ENCODE data around the gene ANKRD13B.
A peak's percentile ranks its signal among the peaks of the same experiment; 100 is the strongest.
"Not testable (repeated sequence)": the region's sequence is repeated elsewhere in the genome, so short reads cannot be mapped to it uniquely, and the experiment has no call there.

The ANKRD13B gene

DNA sequence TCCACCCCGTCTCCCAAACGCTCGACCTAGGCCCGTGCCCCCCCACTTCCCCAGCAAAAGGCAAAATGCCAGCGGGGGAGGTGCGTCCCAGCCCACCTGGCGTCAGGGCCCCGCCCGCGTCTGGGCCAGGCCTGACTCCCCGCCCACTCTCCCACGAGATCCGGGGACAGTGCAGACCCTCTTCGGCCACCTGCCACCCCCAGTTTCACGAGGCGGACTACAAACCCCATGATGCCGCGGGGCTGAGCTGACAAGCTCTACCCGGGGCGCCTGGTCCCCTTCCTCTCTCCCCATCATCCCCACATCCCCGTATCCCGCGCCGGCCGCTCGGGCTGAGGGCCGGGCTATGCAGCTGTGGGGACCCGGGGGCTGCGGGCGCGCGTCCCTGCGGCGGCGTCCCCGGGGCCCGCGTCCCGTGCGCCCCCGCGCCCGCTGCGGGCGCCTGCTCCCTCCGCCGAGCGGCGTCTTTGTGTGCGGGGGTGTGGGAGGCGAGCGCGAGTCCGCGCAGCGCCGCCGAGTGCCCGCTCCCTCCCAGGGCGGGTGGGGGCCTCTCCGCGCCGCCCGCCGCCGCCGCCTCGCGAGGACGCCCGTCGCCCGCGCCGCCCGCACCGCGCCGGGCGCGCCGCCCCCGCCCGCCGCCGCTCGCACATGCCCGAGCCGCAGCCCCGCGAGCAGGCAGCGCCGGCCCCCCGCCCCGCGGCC is at the start of gene ANKRD13B:
TSS of gene ANKRD13B (plus strand) at position 283 of the 702 bp plus-strand sequence. CDS start 490 bp downstream, outside the sequence.
- no peak for DNase-seq

DNA sequence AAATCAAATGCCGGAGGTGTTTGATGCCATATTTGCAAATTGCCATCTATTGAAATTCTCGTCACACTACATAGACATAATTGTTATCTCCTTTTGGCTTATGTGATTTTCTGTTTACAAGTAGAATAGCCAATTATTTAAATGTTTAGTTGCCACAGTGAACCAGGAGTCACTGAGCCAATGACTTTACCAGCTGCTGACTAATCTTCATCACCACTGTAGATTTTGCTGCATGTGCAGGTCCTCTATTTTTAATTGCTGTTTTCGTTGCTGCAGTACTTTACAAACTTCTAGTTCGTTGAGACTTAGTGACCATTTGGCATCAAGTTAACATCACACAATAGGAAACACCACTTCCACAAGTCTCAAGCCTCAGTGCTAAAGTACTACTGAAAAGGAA is 48.9 kb upstream of the ANKRD13B start:
- DNase-seq, result no peak

DNA sequence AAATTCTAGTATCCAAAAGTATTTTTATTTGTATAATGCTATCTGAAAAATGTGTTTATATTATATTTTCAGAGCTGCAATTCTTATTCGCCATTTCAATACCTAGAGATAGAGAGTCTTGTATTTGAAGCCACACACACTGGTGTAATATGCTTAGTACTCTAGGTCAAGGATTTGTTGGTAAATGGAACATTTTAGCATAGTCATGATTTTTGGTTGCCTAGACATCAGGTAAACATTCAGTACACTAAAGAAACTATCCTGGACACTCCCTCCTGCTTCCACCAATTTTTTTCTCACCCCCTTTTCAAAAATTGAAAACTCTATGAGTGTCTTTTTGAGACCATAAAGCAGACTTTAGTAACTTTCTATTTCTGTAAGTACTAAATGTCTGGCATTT is 46.8 kb upstream of the ANKRD13B start:
- DNase-seq, result no peak

DNA sequence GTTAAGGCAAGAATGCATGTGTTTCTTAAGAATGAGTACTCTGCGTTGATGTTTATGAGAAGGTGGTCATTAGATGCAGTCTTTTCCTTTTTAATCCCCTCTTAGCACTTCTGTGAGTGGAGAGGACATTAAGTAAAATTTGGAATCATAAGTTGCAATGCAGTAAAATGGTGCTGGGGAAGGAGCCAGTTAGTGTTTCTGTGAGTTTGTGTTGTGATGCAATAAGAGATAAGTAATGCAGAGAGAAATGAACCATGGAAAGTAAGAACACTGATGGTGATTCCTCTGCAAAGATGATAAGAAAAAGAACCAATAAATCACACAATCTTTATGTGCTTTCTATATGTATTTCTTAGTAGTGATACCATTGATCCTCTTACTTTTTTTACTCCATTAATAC is 46.1 kb upstream of the ANKRD13B start:
- no peak for DNase-seq

DNA sequence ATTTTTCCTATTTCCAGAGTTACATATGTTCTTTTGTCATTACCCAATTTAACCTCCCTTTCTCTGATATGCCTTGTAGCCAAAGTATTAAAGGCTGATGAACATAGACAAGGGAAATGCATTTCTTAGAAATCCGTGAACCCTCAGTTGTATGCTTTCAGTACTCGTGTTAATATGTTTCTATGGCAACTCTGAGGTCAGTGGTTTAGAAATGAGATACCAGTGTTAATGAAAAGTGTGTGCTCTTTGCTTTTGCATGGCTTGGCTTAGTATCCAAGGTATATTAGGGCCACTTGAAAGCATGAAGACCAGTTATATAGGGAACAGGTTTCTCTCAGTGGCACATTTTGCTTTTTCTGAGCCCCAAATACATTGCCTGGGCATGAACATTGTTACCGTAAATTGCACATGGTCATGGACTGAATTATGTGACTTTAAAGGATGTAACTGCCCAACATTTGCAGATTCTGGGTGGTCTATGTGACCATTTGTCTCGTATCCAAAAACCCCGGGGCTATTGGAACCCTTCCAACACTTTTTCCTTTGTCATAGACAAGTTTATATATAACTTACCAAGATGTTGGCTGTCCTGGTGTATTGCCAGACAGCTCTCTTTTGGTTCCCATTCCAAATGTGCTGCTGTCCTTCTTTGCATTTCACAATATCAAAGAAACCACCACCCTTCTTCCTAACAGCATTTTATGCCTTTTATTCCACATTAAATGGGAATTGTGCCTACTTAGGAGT is 43.6 kb upstream of the ANKRD13B start:
- no peak for DNase-seq

DNA sequence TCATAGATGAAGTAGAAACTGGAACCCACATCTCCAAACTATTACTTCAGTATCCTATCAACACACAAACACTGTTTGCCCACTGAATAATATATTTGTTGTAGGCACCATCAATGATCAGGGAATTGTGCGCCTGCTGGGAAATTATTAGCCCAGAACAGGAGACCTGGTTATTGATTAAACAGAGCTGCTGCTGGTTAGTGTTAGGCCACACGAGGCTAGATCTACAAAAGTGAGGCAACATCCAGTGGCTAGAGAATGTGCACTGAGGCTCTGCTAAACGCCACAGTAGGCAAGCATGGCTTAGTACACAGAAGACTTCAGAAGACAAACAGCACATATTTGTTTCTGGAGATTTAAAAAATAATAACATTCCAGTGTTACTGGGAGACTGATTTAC is 37.1 kb upstream of the ANKRD13B start:
- DNase-seq, result no peak

DNA sequence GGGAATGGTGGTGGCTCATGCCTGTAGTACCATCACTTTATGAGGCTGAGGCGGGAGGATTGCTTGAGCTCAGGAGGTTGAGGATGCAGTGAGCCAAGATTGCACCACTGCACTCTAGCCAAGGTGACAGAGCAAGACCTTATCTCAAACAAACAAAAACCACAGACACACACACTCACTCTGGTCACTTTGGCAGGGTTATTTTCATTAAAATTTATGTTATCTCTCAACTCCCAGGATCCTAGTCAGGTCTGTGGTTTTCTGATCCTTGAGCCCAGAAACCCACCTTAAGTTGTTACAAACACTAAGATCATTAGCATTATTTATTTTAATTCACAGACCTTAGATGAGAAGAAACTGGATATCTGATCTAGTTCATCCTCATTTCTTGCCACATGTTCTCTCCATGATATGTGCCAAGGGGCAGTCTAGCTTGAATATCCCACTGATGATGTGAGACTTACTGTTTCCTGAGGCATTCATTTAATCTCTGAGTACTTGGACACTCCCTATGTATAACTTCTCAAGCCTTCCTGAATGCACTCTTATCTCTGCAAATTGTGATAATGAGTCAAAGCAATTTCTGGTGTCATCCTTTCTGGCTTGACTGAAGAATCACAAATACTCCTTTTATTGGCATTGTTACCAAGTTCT is 35.7 kb upstream of the ANKRD13B start:
- DNase-seq, result no peak

DNA sequence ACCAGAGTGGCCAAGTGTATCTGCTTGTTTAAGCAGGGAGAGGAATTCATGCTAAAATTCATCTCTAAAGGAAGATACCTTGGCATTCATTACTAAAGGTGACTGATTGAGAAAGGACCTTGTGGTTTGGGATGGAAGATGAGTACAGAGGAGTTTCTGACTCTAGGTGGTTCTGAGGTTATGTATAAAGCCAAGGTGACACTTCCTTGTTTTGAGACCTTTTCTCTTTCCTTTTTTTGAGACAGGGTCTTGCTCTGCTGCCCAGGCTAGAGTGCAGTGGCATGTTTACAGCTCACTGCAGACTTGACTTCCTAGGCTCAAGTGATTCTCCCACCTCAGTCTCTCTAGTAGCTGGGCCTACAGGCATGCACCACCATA is 35.2 kb upstream of the ANKRD13B start:
- DNase-seq, result no peak

DNA sequence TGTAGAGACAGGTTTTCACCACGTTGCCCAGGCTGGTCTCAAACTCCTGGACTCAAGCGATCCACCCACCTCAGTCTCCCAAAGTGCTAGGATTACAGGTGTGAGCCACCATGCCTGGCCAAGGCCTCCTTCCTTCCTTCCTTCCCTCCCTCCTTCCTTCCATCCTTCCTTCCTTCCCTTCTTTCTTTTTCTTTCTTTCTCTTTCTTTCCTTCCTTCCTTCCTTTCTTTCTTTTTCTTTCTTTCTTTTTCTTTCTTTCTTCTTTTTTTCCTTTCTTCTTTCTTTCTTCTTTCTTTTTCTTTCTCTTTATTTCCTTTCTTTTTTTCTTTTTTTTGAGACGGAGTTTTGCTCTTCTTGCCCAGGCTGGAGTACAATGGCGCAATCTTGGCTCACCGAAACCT is 34.8 kb upstream of the ANKRD13B start:
- not testable (repeated sequence) for DNase-seq

DNA sequence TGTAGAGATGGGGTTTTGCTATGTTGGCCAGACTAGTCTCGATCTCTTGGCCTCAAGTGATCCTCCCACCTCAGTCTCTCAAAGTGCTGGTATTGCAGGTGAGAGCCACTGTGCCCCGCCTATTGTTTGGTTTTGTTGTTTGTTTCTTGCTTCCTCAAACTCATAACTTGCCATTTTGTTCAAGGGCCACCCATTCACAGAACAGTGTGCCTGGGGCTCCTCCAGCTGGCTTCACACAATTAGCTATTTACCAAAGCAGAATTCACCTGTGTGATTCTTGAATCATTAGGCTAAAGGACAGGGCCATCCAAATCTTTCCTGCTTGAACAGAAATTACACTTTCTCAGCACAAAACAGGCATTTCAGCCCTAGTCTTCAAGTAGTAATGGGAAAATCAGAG is 33.3 kb upstream of the ANKRD13B start:
- no peak for DNase-seq

DNA sequence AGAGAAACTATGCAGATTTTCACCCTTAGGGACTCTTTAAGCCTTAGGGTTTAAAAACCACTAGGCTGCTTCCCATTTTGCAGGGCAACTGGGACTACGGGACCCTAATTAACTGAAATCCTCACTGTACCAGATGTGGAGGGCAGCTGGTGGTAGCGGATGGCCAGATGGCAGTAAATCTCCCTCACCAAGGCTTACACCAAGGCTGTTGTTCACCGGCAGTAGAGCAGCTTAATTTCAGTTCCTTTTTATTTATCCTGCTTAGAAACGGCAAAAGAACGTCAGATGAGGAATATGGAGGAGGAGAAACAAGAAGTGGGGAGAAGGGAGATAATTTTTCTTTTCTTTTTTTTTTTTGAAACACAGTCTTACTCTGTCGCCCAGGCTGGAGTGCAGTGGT is 32.6 kb upstream of the ANKRD13B start:
- no peak for DNase-seq

DNA sequence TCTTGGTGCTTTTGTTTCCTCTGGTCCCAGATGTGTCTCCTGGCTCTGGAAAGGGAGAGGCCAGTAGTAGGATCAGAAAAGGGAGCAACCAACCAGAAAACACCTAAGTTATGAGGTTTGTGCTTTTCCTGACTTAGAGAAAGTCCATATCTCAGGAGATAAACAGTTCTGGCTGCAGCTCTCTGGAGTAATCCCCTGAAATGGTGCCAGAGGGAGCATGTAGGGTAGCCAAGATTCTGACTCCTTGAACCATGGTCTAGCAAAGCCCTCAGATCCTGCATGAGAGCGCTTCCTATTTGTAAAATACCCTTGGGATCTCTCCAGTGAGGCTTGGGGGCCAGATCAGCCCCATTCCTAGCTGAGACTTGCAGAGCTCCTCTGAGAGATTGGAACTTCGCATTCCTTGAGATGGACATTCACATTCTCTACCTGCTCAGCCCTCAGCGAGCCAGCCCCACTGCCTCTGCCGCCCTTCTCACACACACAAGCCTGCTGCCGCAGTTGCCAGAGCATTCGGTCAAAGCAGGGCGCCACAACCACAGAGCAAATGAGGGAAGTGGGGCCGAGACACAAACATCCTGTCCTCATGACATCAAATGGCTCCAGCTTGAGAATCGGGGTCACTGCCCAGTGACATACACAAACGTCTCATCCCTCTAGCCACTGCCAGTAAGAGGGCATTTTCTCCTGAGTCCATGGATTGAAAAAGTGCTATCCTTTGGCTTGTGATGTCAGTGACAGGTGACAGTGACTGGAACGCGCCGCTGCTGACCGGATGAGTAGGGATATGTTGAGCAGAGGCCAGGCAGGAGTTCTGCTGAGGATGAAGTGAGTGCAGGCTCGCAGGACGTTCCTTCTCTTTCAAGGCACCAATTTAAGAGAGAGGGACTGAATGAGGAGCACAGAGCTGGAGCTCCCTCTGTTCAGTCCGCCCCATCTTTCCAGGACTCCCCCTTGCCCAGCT is 31.1 kb upstream of the ANKRD13B start:
- no peak for DNase-seq

DNA sequence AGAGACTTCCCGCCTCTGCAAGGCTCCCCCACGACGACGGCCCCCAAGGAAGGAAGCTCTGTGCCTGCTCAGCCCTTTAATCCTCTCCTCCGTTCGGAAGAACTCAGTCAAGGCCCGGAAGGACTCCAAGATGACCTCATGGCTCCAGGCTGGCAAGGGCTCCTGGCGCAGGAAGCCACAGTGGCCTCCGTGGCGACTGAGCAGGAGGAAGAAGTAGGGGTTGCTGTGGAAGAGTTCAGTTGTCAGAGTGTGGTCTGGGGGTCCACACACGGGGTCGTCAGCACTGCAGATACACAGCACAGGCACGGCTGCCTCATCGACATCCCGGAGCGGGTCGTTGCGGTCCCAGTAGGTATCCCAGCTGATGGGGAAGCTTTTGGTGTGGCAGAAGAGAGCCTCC is 30.3 kb upstream of the ANKRD13B start:
- no peak for DNase-seq

DNA sequence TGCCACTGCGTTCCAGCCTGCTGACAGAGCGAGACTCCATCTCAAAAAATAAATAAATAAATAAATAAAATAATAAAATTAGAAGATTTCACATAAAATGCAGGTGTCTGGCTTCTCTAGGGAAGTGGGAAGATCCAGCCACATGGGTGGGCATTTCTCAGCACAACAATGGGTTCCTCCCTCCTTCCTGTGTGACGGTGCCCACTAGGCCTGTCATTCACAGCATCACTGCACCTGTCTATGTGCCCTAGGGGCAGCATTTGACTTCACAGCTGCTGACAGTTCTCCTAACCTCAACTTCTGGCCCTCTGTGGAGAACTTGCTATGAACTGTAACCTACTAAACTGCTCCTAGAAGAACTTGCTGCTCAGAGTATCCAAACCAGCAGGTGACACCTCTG is 29.1 kb upstream of the ANKRD13B start:
- no peak for DNase-seq

DNA sequence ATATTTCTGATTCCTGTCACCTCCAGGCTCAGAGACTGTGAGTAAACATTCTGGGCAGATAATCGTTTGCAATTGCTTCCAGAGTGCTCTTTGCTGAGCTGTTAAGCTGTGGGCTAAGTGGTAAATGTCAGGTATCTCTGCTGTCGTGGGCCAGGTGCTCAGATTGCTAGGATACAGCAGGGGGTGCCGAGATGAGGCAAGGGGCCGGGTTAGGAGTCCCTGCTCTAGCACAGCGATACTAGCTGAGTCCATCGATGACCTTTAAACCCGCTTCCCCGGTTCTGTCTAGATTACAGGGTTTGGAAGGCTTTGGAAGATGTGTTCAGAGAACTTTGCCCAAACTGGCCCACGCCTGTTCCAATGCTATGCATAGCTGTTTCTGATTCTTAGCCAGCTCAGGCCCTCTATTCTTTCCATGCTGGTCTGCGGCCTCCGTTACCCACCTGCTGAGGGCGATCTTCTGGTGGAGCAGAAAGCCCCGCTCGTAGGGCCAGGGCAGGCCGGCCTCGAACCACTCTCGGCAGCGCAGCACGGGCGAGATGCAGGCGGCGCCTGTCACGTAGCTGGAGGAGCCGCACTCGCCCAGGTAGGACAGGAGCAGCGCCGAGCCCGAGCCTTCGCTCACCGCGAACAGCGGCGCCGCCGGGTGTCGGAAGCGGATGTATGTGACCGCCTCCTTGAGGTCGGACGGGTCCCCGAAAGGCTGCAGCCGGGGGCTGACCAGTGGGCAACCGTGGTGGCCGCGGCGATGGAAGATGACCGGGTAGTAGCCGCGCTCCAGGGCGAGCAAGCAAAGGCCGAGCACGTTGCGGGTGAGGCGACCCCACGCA is 27.1 kb upstream of the ANKRD13B start:
- DNase-seq, result no peak

DNA sequence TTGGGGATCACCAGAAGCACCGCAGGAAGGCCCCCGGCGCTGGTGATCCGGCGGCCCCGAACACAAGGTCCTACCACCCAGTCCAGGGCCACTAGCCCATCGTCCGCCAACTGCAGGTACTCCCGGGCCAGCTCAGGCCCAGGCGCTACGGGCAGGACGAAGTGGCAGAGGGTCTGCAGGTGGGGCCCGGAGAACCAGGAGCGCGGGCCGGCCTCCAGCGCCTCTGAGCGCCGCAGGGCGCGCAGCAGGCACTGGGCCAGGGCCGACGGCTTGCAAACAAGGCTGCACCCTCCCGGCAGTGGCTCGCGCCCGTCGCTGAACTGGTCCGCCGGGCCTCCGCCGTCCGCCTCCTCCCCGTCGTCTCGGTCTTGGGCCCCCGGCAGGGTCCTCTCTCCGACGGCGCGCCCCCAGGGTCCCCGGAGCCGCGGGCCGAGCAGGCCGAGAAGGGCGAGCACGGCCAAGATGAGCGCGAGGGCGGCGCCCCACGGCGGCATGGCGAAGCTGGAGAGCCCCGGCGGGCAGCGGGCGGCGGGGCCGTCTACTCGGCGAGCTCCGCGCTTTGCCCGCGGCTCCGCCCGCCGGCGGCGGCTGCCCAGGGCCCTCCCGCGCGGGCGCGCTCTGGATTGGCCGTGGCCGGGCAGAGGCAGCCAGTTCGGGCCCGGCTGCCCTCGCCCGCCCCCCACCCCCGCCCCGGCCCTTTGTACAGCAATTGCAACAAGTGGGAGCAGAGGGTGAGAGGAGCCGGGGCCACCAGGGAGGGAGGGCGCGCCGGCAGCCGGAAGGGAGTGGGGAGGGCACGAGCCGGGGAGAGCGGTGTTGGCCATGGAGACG is 26.2 kb upstream of the ANKRD13B start, which contains the start of gene ABHD15:
TSS of gene ABHD15 (minus strand) at position 565 of the 831 bp plus-strand sequence. CDS start at position 494, 71 bp downstream.
- DNase-seq, result peak; percentile 77

DNA sequence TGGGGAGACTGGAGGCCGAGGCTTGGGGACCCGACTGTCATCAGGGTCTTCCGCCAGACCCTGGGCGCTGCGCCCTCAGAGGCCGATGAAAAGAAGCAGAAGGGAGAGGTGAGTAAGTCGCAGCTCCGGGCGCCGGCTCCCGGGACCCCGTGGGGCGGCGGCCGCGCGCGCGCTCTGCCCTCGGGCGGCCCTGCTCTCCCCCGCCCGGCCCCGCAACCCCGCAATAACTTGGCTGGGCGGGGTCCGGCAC is 25.7 kb upstream of the ANKRD13B start:
- DNase-seq, result no peak

DNA sequence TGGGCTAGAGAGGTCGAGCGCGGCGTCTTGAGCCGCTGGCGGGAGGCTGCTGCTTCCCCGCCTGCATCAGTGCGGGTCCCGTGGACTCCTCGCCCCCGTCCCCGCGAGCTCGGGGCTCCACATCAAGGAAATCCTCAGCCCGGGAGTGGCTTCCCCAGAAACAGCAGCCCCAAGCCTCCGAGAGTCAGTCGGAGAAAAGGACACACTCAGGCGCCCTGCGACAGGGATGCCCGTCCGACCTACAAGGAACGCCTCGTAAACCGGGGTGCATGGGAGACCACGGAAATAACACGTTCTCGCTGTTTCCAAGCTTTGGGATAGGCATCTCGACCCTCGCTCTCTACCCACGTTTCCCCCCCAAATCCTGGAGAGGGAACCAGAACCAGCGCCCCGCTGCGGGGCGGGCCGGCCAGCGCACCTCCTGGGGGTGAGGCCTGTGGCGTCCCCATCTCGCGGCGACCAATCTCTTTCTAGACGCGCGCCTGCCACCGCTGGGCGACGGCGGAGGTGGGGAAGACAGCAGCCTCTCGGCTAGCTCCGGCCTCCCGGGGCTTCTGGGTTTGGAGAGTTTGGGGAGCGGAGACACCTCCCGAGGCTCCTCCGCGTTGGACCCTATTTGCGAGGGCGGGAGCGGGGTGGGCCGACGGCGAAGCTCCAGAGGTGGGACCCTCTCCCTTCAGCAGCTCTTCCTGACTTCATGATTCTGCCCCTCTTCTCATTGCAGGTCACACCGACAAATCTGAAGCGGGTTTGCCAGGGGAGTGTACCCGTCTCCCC is 25.2 kb upstream of the ANKRD13B start:
- peak; percentile 33 for DNase-seq

DNA sequence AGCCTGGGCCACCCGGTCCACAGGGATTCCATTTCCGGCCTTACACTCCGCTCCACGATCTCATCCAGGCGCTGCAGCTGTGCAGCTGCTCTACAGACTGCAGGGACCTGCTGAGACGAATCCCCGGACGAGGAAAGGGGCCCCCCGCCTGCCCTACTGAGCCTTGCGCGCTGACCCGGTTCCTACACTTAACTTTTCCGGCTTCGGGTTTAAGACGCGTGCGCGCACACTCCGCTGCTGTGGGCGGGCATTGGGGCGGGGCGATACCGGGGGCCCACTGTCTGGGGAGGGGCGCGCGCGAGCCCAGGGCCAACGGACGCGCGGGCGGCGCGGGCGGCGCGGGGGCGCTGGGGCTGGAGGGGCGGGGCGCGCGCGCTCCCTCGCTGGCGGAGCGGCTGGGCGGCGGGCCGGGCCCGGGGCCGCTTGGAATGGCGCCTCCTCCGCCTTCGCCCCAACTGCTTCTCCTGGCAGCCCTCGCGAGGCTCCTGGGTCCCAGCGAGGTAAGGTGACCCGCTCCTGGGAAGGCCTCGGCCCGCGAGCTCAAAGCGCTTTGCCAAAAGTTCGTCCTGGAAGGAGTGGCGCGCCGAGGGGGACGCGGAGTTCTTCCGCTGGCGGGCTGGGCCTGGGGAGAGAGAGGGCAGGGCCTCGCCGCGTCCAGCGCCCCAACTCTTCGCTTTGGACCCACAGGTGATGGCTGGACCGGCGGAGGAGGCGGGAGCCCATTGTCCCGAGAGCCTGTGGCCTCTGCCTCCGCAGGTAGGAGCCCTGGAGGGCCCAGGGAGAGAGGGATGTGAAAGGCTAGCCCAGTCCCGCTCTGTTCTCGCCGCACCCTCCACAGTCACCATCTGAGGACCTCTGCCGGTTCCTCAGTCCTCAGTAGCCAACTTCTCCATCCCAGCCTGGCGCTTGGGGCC is 24.3 kb upstream of the ANKRD13B start, which contains the start of gene TP53I13:
TSS of gene TP53I13 (plus strand) at position 371 of the 914 bp plus-strand sequence. CDS start at position 429, 58 bp downstream.
- peak; percentile 71 for DNase-seq
